H1 (cell line): Measurements from ENCODE around the gene SYNDIG1. TPM values are rescaled to one million over a fixed set of nuclear protein-coding genes. Genes with fewer than 3 reads are reported as not detected.

ENCODE experiments used
- CTCF ChIA-PET: fragments of 300-600 bp; sonication (Branson Sonifier 250); formaldehyde crosslinking; loops from one replicate; lab custom pipeline; 2021; ENCODE audit not compliant: partially characterized antibody; lab: Charles Lee
- POLR2A ChIA-PET: fragments of 300-600 bp; sonication (Branson Sonifier 250); formaldehyde crosslinking; loops from one replicate; lab custom pipeline; 2021; ENCODE audit warnings: inconsistent platforms; ENCODE audit not compliant: partially characterized antibody; lab: Charles Lee
- DNase-seq, 2 experiments: peaks; one replicate each; pipeline versions ENCODE4 v3.0.0 to v3.0.0-alpha.2; 2010 to 2022; ENCODE audit warnings: low spot score in 2 of 2, low read depth in 1 of 2, mixed read lengths in 1 of 2
- FAIRE-seq: peaks from 2 replicates; lab custom pipeline; 2011; peaks lifted over from hg19 to GRCh38; lab: Jason Lieb, UNC
- H2AFZ ChIP-seq: 2 replicates; pipeline ENCODE4 v1.8.1; 2012; ENCODE audit warnings: low read length, inconsistent platforms
- H2AK5ac ChIP-seq: 2 replicates; pipeline ENCODE4 v1.6.1; 2013; ENCODE audit warnings: low read depth, low read length
- H2BK120ac ChIP-seq: replicated peaks from 2 replicates; pipeline ENCODE3; 2013; ENCODE audit warnings: low read depth, low read length, inconsistent platforms
- H2BK12ac ChIP-seq: 2 replicates; pipeline ENCODE4 v1.6.1; 2013; ENCODE audit warnings: low read depth, low read length
- H2BK15ac ChIP-seq: 2 replicates; pipeline ENCODE4 v1.6.1; 2013; ENCODE audit warnings: low read length
- H2BK20ac ChIP-seq: 2 replicates; pipeline ENCODE4 v1.6.1; 2013; ENCODE audit warnings: low read length
- H2BK5ac ChIP-seq: 2 replicates; pipeline ENCODE4 v1.6.1; 2013; ENCODE audit warnings: low read depth, low read length
- H3K14ac ChIP-seq: 2 replicates; pipeline ENCODE4 v1.6.1; 2013; ENCODE audit warnings: inconsistent platforms; ENCODE audit not compliant: insufficient read length
- H3K18ac ChIP-seq: 2 replicates; pipeline ENCODE4 v1.6.1; 2013; ENCODE audit warnings: low read length; ENCODE audit errors: extremely low read depth
- H3K23ac ChIP-seq: 2 replicates; pipeline ENCODE4 v1.6.1; 2013; ENCODE audit warnings: inconsistent platforms; ENCODE audit not compliant: insufficient read length
- H3K23me2 ChIP-seq: 2 replicates; pipeline ENCODE4 v1.6.1; 2013; ENCODE audit warnings: low read depth, low read length
- H3K27ac ChIP-seq: 2 replicates; pipeline ENCODE4 v1.6.1; 2011; ENCODE audit warnings: low read depth, low read length, inconsistent platforms
- H3K27me3 ChIP-seq, 4 experiments: replicated peaks in 1 of 4; 1 replicate in 1 of 4; 2 replicates in 3 of 4; pipeline versions ENCODE4 v1.6.1 to v1.8.1; 2011 to 2013; ENCODE audit warnings: low read length in 3 of 4, mild to moderate bottlenecking in 3 of 4, inconsistent platforms in 2 of 4, mixed read lengths in 2 of 4, moderate library complexity in 1 of 4; ENCODE audit not compliant: control insufficient read depth in 3 of 4, insufficient read depth in 3 of 4; ENCODE audit errors: extremely low read depth in 1 of 4
- H3K36me3 ChIP-seq, 4 experiments: 2 replicates each; pipeline versions ENCODE4 v1.6.1 to v1.8.1; 2011 to 2013; ENCODE audit warnings: mild to moderate bottlenecking in 4 of 4, low read length in 3 of 4, moderate library complexity in 2 of 4, control low read depth in 1 of 4, inconsistent platforms in 1 of 4; ENCODE audit not compliant: insufficient read depth in 4 of 4, control insufficient read depth in 2 of 4
- H3K4ac ChIP-seq: replicated peaks from 2 replicates; pipeline ENCODE3; 2013; ENCODE audit warnings: low read length, low read depth, mixed read lengths, inconsistent platforms; ENCODE audit not compliant: insufficient read length
- H3K4me1 ChIP-seq, 4 experiments: replicated peaks in 1 of 4; 1 replicate in 1 of 4; 2 replicates in 3 of 4; pipeline versions ENCODE4 v1.6.1 to v1.8.1; 2011 to 2013; ENCODE audit warnings: low read length in 3 of 4, inconsistent platforms in 2 of 4, mixed read lengths in 1 of 4; ENCODE audit not compliant: insufficient read depth in 4 of 4, control insufficient read depth in 3 of 4
- H3K4me2 ChIP-seq, 2 experiments: 2 replicates each; pipeline versions ENCODE4 v1.6.1 to v1.8.1; 2011 to 2013; ENCODE audit warnings: low read depth in 2 of 2, low read length in 2 of 2, control low read depth in 1 of 2, inconsistent platforms in 1 of 2, mild to moderate bottlenecking in 1 of 2; ENCODE audit not compliant: insufficient read depth in 1 of 2
- H3K4me3 ChIP-seq, 4 experiments: fragments of 200-600, 300-600 bp in 1 of 4; sonication (generic), shearing (Covaris generic), sonication (Bioruptor Twin) in 1 of 4; 2 replicates each; pipeline versions ENCODE4 v1.5.1 to v1.8.1; 2011 to 2016; ENCODE audit warnings: low read length in 4 of 4, low read depth in 3 of 4, control low read depth in 2 of 4, inconsistent platforms in 2 of 4, mild to moderate bottlenecking in 2 of 4, mixed read lengths in 1 of 4, moderate library complexity in 1 of 4; ENCODE audit not compliant: insufficient read depth in 2 of 4; ENCODE audit errors: extremely low read depth in 1 of 4
- H3K56ac ChIP-seq: replicated peaks from 2 replicates; pipeline ENCODE3; 2013; ENCODE audit warnings: low read depth, mild to moderate bottlenecking, mixed read lengths, low read length, inconsistent platforms; ENCODE audit not compliant: insufficient read length
- H3K79me1 ChIP-seq: 2 replicates; pipeline ENCODE4 v1.6.1; 2013; ENCODE audit warnings: low read depth, low read length, control low read depth
- H3K79me2 ChIP-seq, 2 experiments: 2 replicates each; pipeline versions ENCODE4 v1.6.1 to v1.8.1; 2012 to 2013; ENCODE audit warnings: low read length in 2 of 2, mild to moderate bottlenecking in 2 of 2, inconsistent platforms in 1 of 2; ENCODE audit not compliant: insufficient read depth in 2 of 2, control insufficient read depth in 1 of 2
- H3K9ac ChIP-seq, 4 experiments: replicated peaks in 1 of 4; 1 replicate in 1 of 4; 2 replicates in 3 of 4; pipeline versions ENCODE4 v1.6.1 to v1.8.1; 2011 to 2013; ENCODE audit warnings: low read depth in 3 of 4, low read length in 3 of 4, control low read depth in 2 of 4, mild to moderate bottlenecking in 2 of 4, moderate library complexity in 2 of 4, inconsistent platforms in 1 of 4; ENCODE audit errors: extremely low read depth in 1 of 4
- H3K9me3 ChIP-seq, 2 experiments: 2 replicates each; pipeline versions ENCODE4 v1.6.1 to v1.8.1; 2012 to 2013; ENCODE audit warnings: mild to moderate bottlenecking in 2 of 2, moderate library complexity in 2 of 2, control low read depth in 1 of 2, inconsistent platforms in 1 of 2, low read depth in 1 of 2, low read length in 1 of 2, mixed read lengths in 1 of 2; ENCODE audit not compliant: insufficient read depth in 2 of 2
- H4K20me1 ChIP-seq, 2 experiments: replicated peaks in 1 of 2; 2 replicates each; pipeline versions ENCODE3 to v1.8.1; 2011 to 2013; ENCODE audit warnings: inconsistent platforms in 2 of 2, low read length in 2 of 2, mild to moderate bottlenecking in 1 of 2; ENCODE audit not compliant: insufficient read depth in 2 of 2, control insufficient read depth in 1 of 2
- H4K5ac ChIP-seq: 2 replicates; pipeline ENCODE4 v1.6.1; 2013; ENCODE audit warnings: low read length, low read depth, mixed read lengths, inconsistent platforms; ENCODE audit not compliant: insufficient read length
- H4K8ac ChIP-seq: 2 replicates; pipeline ENCODE4 v1.8.0; 2013; ENCODE audit warnings: mild to moderate bottlenecking, moderate library complexity, low read length, inconsistent platforms; ENCODE audit not compliant: insufficient read depth; ENCODE audit errors: extremely low read depth
- H4K91ac ChIP-seq: replicated peaks from 2 replicates; pipeline ENCODE3; 2013; ENCODE audit warnings: low read length, mixed read lengths, inconsistent platforms; ENCODE audit not compliant: insufficient read length
- ASH2L ChIP-seq: fragments of 200-600, 300-600 bp; sonication (generic); IDR thresholded peaks from one replicate; pipeline ENCODE4 v1.7.1; 2017; ENCODE audit warnings: low read length
- BACH1 ChIP-seq: IDR thresholded peaks from 2 replicates; pipeline ENCODE4 v1.6.1; 2012; ENCODE audit warnings: low read length, improper control_type of control experiment
- BCL11A ChIP-seq, 2 experiments: IDR thresholded peaks; one replicate each; pipeline ENCODE4 v1.6.1; 2011; ENCODE audit warnings: low read depth in 2 of 2, low read length in 2 of 2, mild to moderate bottlenecking in 2 of 2
- BRCA1 ChIP-seq: IDR thresholded peaks from 2 replicates; pipeline ENCODE4 v1.6.1; 2012; ENCODE audit warnings: low read depth, low read length, improper control_type of control experiment
- EP300 ChIP-seq, 2 experiments: IDR thresholded peaks; 1 replicate in 1 of 2; 2 replicates in 1 of 2; pipeline ENCODE4 v1.6.1; 2011 to 2012; ENCODE audit warnings: low read depth in 2 of 2, low read length in 2 of 2, mild to moderate bottlenecking in 2 of 2, borderline replicate concordance in 1 of 2, inconsistent platforms in 1 of 2, moderate library complexity in 1 of 2
- KDM1A ChIP-seq: fragments of 200-600, 300-600 bp; sonication (generic); IDR thresholded peaks from 2 replicates; pipeline ENCODE4 v1.7.1; 2016; ENCODE audit warnings: mild to moderate bottlenecking, low read length, borderline replicate concordance
- MAFK ChIP-seq: IDR thresholded peaks from 2 replicates; pipeline ENCODE4 v1.6.1; 2012; ENCODE audit warnings: low read depth, mild to moderate bottlenecking, improper control_type of control experiment, low read length
- NANOG ChIP-seq: IDR thresholded peaks from 2 replicates; pipeline ENCODE4 v1.6.1; 2011; ENCODE audit warnings: low read length, low read depth, mild to moderate bottlenecking, inconsistent platforms; ENCODE audit not compliant: insufficient read depth, poor library complexity, severe bottlenecking
- NRF1 ChIP-seq: IDR thresholded peaks from 2 replicates; pipeline ENCODE4 v1.6.1; 2011; ENCODE audit warnings: mild to moderate bottlenecking, low read depth, low read length, improper control_type of control experiment
- RFX5 ChIP-seq: IDR thresholded peaks from 2 replicates; pipeline ENCODE4 v1.6.1; 2011; ENCODE audit warnings: low read depth, low read length, improper control_type of control experiment, borderline replicate concordance
- RNF2 ChIP-seq: fragments of 200-900, 300-1000 bp; sonication (generic); IDR thresholded peaks from 2 replicates; pipeline ENCODE4 v1.7.1; 2016; ENCODE audit warnings: borderline replicate concordance, low read depth, mild to moderate bottlenecking, antibody characterized with exemption, low read length; ENCODE audit not compliant: poor library complexity, severe bottlenecking; ENCODE audit errors: missing control alignments
- SAP30 ChIP-seq: fragments of 300-600 bp; sonication (generic); IDR thresholded peaks from 2 replicates; pipeline ENCODE4 v1.7.1; 2012; ENCODE audit warnings: low read length, moderate library complexity, mild to moderate bottlenecking, inconsistent platforms; ENCODE audit not compliant: insufficient read depth, insufficient replicate concordance
- TAF7 ChIP-seq: optimal IDR thresholded peaks from 2 replicates; pipeline ENCODE3; 2011; ENCODE audit warnings: low read depth, mild to moderate bottlenecking, inconsistent platforms, low read length, moderate library complexity, borderline replicate concordance
- YY1 ChIP-seq: IDR thresholded peaks from 2 replicates; pipeline ENCODE4 v1.6.1; 2011; ENCODE audit warnings: low read depth, mild to moderate bottlenecking, low read length
- WGBS, 2 experiments: shearing (Covaris generic) in 1 of 2; methylation state at CpG; one replicate each; pipeline versions ENCODE4 v1.1.6 to v1.1.7; 2013 to 2015; ENCODE audit warnings: low lambda C conversion rate in 2 of 2, mixed read lengths in 2 of 2, inconsistent platforms in 1 of 2, low coverage in 1 of 2, missing lambda C conversion rate in 1 of 2; ENCODE audit not compliant: insufficient replicate concordance in 2 of 2, insufficient coverage in 1 of 2, insufficient read length in 1 of 2; ENCODE audit errors: extremely low coverage in 1 of 2, missing lambda C conversion rate in 1 of 2; 5-methylcytosine and 5-hydroxymethylcytosine counted together
- polyA plus RNA-seq, 7 experiments: library from polyadenylated mRNA; depleted of rRNA in 3 of 7; stranded (reverse) in 5 of 7; unstranded in 2 of 7; fragments of >200 nt in 5 of 7; fragments of 200-250 nt in 2 of 7; gene quantifications; 1 replicate in 5 of 7; 2 replicates in 1 of 7; 4 replicates in 1 of 7; pipeline versions ENCODE4 v1.2.1 to v1.2.3, GENCODE V29; 2011 to 2013; ENCODE audit warnings: missing spikeins in 2 of 7, mixed read lengths in 2 of 7
- total RNA-seq: library from RNA; stranded (reverse); fragmentation: NEBNext Ultra II Directional; extraction: Animal tissue kit (Norgen Biotek cat#: 25700); gene quantifications from 2 replicates; pipeline ENCODE4 v1.2.1, GENCODE V29; 2021

The SYNDIG1 gene
- total and polyA plus RNA-seq, 2 of the 8 experiments (the other 6 are each of a cell fraction or from before 2014, with no cell fraction given) = 6.5 to 7.8 TPM

DNA sequence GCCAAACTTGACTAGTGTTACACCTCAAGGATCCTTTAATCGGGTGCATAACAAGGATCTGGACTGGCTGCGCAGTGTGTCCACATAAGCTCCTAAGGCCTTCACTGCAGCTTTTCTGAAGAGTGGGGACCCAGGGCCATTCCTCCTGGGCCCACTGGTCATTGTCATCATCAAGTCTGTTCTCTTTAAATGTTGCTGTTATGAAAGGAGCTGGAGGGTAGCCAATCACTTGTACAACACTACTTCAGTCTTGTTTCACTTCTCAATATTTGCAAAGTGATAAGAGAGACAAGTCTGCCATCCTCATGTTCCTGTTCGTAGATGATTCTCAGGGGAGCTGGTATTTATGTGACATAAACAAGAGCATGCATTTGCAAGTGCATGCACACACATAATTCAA, 149.8 kb downstream of the SYNDIG1 start:
- H3K4ac ChIP-seq = no peak overlapping the region
- H2BK12ac ChIP-seq = no peak overlapping the region
- no peak overlapping the region for H2AK5ac ChIP-seq
- H3K36me3 ChIP-seq = no peaks in the 10 kb centered on the region
- POLR2A ChIA-PET = no interaction called here
- no peaks in the 10 kb centered on the region for H3K79me1 ChIP-seq
- CTCF ChIA-PET = interaction anchor here (1.0 to 2.6 kb wide), 2 partner anchors 11 to 54 kb away, joined by 3 to 5 read pairs; no protein-coding TSS in a partner anchor
- no peaks in the 10 kb centered on the region for H3K27me3 ChIP-seq
- H3K4me3 ChIP-seq = no peak overlapping the region
- 84% methylated on average over 3 of the region's 3 CpGs; no CpG with 5 or more reads in 1 of the 2 experiments for WGBS, 2 experiments
- no peak overlapping the region for H4K8ac ChIP-seq
- no peak for FAIRE-seq
- no peaks in the 10 kb centered on the region for H4K20me1 ChIP-seq
- H2BK120ac ChIP-seq = no peak overlapping the region
- DNase-seq = no peak
- no peak overlapping the region for H3K14ac ChIP-seq
- H4K5ac ChIP-seq = no peak overlapping the region
- no peak overlapping the region for H3K4me2 ChIP-seq
- H3K23ac ChIP-seq = no peak overlapping the region
- no peak overlapping the region for H2AFZ ChIP-seq
- H2BK20ac ChIP-seq = no peak overlapping the region
- peaks cover 0 to 5% (median 1%) of the 10 kb centered on the region in 4 experiments; a peak in 3 of 7 replicates for H3K4me1 ChIP-seq
- H3K56ac ChIP-seq = no peak overlapping the region
- no peak overlapping the region for H3K27ac ChIP-seq
- H3K23me2 ChIP-seq = no peaks in the 10 kb centered on the region
- H3K9me3 ChIP-seq = no peaks in the 10 kb centered on the region
- no peak overlapping the region for H2BK15ac ChIP-seq
- H3K9ac ChIP-seq = no peak overlapping the region
- no peaks in the 10 kb centered on the region for H3K79me2 ChIP-seq
- no peak overlapping the region for H3K18ac ChIP-seq
- H2BK5ac ChIP-seq = no peak overlapping the region
- no peak overlapping the region for H4K91ac ChIP-seq
- no peak for TF ChIP-seq RNF2
- no peak for TF ChIP-seq BRCA1
- no peak for TF ChIP-seq TAF7
- TF ChIP-seq YY1 = no peak
- TF ChIP-seq EP300 (IDR thresholded peaks at IDR 0.05; ENCODE audit: borderline replicate concordance in 1 of 2, low read depth in 2 of 2, low read length in 2 of 2) = no peak
- no peak for TF ChIP-seq RFX5
- TF ChIP-seq SAP30 = no peak
- no peak for TF ChIP-seq NANOG
- TF ChIP-seq KDM1A = no peak
- TF ChIP-seq BCL11A (IDR thresholded peaks at IDR 0.05; ENCODE audit: low read depth in 2 of 2, low read length in 2 of 2) = no peak
- no peak for TF ChIP-seq ASH2L
- TF ChIP-seq BACH1 = no peak
- no peak for TF ChIP-seq NRF1
- no peak for TF ChIP-seq MAFK
